WI38 (cell line): Measurements from ENCODE around the gene BNIP5.

Experiments used
- H3K4me3 ChIP-seq: 2 replicates; pipeline ENCODE4 v1.5.1; 2011; ENCODE audit warnings: low read depth, mild to moderate bottlenecking, control low read depth, low read length
- CTCF ChIP-seq: IDR thresholded peaks from 2 replicates; pipeline ENCODE4 v1.5.1; 2012; ENCODE audit warnings: low read depth, mild to moderate bottlenecking, control low read depth, low read length

BNIP5 gene

GRCh38 chr6:36378243-36378920, 41.7 kb upstream of the BNIP5 start:
- TF ChIP-seq CTCF: no peak
- no peak overlapping the region for H3K4me3 ChIP-seq

- TF ChIP-seq CTCF: no peak
- H3K4me3 ChIP-seq: no peak overlapping the region
Measured at GRCh38 chr6:36377594-36377993, 40.9 kb upstream of the BNIP5 start.

GRCh38 chr6:36376742-36377141, 40.1 kb upstream of the BNIP5 start:
- TF ChIP-seq CTCF: no peak
- H3K4me3 ChIP-seq: no peak overlapping the region

- TF ChIP-seq CTCF: no peak
- no peak overlapping the region for H3K4me3 ChIP-seq
Measured at GRCh38 chr6:36376183-36376582, 39.5 kb upstream of the BNIP5 start.

GRCh38 chr6:36375644-36376155, 39.0 kb upstream of the BNIP5 start:
- TF ChIP-seq CTCF: no peak
- no peak overlapping the region for H3K4me3 ChIP-seq

GRCh38 chr6:36374972-36375371, 38.3 kb upstream of the BNIP5 start:
- no peak overlapping the region for H3K4me3 ChIP-seq
- TF ChIP-seq CTCF: no peak

GRCh38 chr6:36374194-36374593, 37.5 kb upstream of the BNIP5 start:
- TF ChIP-seq CTCF: no peak
- no peak overlapping the region for H3K4me3 ChIP-seq
